ENCODE measurements around the gene MMP25.

Gene MMP25

GRCh38 chr16:3007957-3008689 lies 38.2 kb upstream of the MMP25 start:
- Histone ChIP-seq H3K9ac (ENCODE audit: low read depth in 1 of 2, low read length in 2 of 2) (peak overlapping the region; percentile 63 to 65), H3K27ac (ENCODE audit: low read depth, low read length) (peak overlapping the region; percentile 80), H3K4me3 (ENCODE audit: low read depth in 1 of 2, low read length in 2 of 2) (peak overlapping the region; percentile 33 to 38), H3K27me3 (ENCODE audit: control insufficient read depth in 1 of 2, insufficient read depth in 2 of 2, low read length in 2 of 2) (peaks cover 0 to 3% of the 10 kb centered on the region in 2 donors), H3K36me3 (ENCODE audit: control insufficient read depth in 1 of 2, insufficient read depth in 2 of 2, low read length in 2 of 2) (no peaks in the 10 kb centered on the region), H3K9me3 (ENCODE audit: control insufficient read depth in 1 of 2, low read length in 2 of 2) (no peaks in the 10 kb centered on the region), H3K4me1 (ENCODE audit: control insufficient read depth in 1 of 2, insufficient read depth in 2 of 2, low read length in 2 of 2) (peaks cover 33 to 52% of the 10 kb centered on the region in 2 donors)

DNA sequence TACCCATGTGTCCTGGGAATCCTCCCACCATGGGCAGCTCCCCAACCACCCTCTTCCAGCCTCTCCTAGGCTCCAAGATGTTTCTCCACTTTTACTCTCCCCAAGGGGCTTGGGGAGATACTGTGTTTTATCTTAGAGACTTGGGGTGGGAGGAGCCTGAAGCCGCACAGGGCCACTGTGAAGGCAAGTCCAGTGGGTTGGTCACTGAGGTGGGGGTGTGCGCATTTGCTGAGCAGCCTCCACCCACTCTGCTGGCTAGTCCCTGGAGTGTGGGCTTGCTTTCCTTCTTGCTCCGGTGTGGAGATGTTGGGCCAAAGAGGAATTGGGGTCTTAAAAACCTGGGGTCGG lies 37.7 kb upstream of the MMP25 start:
- H3K4me1 ChIP-seq (ENCODE audit: control insufficient read depth in 1 of 2, insufficient read depth in 2 of 2, low read length in 2 of 2), result peaks cover 33 to 53% of the 10 kb centered on the region in 2 donors
- H3K9ac ChIP-seq (ENCODE audit: low read depth in 1 of 2, low read length in 2 of 2), result peak overlapping the region; percentile 32 to 65
- peak overlapping the region; percentile 4 to 38 for H3K4me3 ChIP-seq (ENCODE audit: low read depth in 1 of 2, low read length in 2 of 2)
- no peak overlapping the region for H3K27ac ChIP-seq (ENCODE audit: low read depth, low read length)
- H3K27me3 ChIP-seq (ENCODE audit: control insufficient read depth in 1 of 2, insufficient read depth in 2 of 2, low read length in 2 of 2), result peaks cover 0 to 5% of the 10 kb centered on the region in 2 donors
- H3K36me3 ChIP-seq (ENCODE audit: control insufficient read depth in 1 of 2, insufficient read depth in 2 of 2, low read length in 2 of 2), result no peaks in the 10 kb centered on the region
- H3K9me3 ChIP-seq (ENCODE audit: control insufficient read depth in 1 of 2, low read length in 2 of 2), result no peaks in the 10 kb centered on the region

DNA sequence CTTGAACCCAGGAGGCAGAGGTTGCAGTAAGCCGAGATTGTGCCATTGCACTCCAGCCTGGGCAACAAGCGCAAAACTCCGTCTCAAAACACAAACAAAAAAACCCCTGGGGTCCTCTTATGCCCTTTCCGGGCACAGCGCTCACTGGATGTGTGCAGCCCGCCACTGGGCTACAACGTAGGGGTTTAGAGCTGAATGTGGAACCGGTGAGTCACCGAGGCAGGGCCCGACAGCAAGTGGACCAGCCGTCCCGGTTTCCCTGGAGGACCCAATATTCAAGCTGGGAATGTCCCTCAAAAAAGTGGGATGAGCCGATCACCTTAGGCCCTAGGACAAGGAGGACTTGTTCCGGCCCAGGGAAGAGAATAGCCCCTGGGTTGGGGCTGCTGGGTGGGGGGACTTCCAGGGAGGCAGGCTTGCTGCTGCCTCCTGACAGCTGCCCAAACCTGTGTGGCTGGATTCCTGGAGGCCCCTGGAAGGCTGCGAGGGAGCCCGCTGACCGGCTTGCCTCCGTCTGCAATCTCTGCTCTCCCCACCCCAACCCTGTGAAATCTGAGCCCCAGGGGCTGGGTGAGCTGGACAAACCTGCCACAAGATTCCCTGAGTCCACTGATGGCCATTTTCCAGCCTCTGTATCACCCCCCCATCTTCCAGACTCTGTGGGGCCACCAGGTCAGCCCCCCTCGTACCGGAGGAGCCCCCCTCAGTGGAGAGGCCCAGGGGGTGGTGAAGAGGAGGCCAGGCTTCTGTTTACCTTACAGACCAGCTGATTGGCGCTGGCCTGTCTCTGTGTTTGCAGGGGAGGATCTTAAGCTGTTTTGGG lies 36.6 kb upstream of the MMP25 start:
- Histone ChIP-seq H3K36me3 (ENCODE audit: control insufficient read depth in 1 of 2, insufficient read depth in 2 of 2, low read length in 2 of 2) (no peaks in the 10 kb centered on the region), H3K9me3 (ENCODE audit: control insufficient read depth in 1 of 2, low read length in 2 of 2) (no peaks in the 10 kb centered on the region), H3K4me3 (ENCODE audit: low read depth in 1 of 2, low read length in 2 of 2) (no peak overlapping the region), H3K27ac (ENCODE audit: low read depth, low read length) (no peak overlapping the region), H3K27me3 (ENCODE audit: control insufficient read depth in 1 of 2, insufficient read depth in 2 of 2, low read length in 2 of 2) (peaks cover 0 to 5% of the 10 kb centered on the region in 2 donors), H3K9ac (ENCODE audit: low read depth in 1 of 2, low read length in 2 of 2) (no peak overlapping the region), H3K4me1 (ENCODE audit: control insufficient read depth in 1 of 2, insufficient read depth in 2 of 2, low read length in 2 of 2) (peaks cover 33 to 56% of the 10 kb centered on the region in 2 donors)

DNA sequence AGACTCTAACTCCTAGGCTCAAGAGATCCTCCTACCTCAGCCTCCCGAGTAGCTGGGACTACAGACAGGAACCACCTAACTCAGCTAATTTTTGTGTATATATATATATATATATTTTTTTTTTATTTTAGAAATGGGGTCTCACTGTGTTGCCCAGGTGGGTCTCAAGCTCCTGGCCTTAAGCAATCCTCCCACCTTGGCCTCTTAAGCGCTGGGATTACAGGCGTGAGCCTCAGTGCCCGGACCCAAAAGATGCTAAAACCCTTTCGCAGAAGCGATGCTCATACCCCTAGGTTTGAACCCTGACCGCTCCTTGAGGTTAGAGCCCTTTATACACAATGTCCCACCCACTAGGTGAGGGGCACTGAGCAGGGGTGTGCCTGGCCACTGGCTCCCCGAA lies 35.9 kb upstream of the MMP25 start:
- Histone ChIP-seq H3K36me3 (ENCODE audit: control insufficient read depth in 1 of 2, insufficient read depth in 2 of 2, low read length in 2 of 2) (no peaks in the 10 kb centered on the region), H3K27ac (ENCODE audit: low read depth, low read length) (no peak overlapping the region), H3K9ac (ENCODE audit: low read depth in 1 of 2, low read length in 2 of 2) (no peak overlapping the region), H3K4me1 (ENCODE audit: control insufficient read depth in 1 of 2, insufficient read depth in 2 of 2, low read length in 2 of 2) (peaks cover 33 to 56% of the 10 kb centered on the region in 2 donors), H3K4me3 (ENCODE audit: low read depth in 1 of 2, low read length in 2 of 2) (no peak overlapping the region), H3K27me3 (ENCODE audit: control insufficient read depth in 1 of 2, insufficient read depth in 2 of 2, low read length in 2 of 2) (peaks cover 0 to 5% of the 10 kb centered on the region in 2 donors), H3K9me3 (ENCODE audit: control insufficient read depth in 1 of 2, low read length in 2 of 2) (no peaks in the 10 kb centered on the region)

GRCh38 chr16:3012246-3012645 lies 34.1 kb upstream of the MMP25 start:
- Histone ChIP-seq H3K9ac (ENCODE audit: low read depth in 1 of 2, low read length in 2 of 2) (no peak overlapping the region), H3K4me1 (ENCODE audit: control insufficient read depth in 1 of 2, insufficient read depth in 2 of 2, low read length in 2 of 2) (peaks cover 24 to 42% of the 10 kb centered on the region in 2 donors), H3K4me3 (ENCODE audit: low read depth in 1 of 2, low read length in 2 of 2) (no peak overlapping the region), H3K27ac (ENCODE audit: low read depth, low read length) (no peak overlapping the region), H3K36me3 (ENCODE audit: control insufficient read depth in 1 of 2, insufficient read depth in 2 of 2, low read length in 2 of 2) (no peaks in the 10 kb centered on the region), H3K27me3 (ENCODE audit: control insufficient read depth in 1 of 2, insufficient read depth in 2 of 2, low read length in 2 of 2) (peaks cover 0 to 5% of the 10 kb centered on the region in 2 donors), H3K9me3 (ENCODE audit: control insufficient read depth in 1 of 2, low read length in 2 of 2) (no peaks in the 10 kb centered on the region)

DNA sequence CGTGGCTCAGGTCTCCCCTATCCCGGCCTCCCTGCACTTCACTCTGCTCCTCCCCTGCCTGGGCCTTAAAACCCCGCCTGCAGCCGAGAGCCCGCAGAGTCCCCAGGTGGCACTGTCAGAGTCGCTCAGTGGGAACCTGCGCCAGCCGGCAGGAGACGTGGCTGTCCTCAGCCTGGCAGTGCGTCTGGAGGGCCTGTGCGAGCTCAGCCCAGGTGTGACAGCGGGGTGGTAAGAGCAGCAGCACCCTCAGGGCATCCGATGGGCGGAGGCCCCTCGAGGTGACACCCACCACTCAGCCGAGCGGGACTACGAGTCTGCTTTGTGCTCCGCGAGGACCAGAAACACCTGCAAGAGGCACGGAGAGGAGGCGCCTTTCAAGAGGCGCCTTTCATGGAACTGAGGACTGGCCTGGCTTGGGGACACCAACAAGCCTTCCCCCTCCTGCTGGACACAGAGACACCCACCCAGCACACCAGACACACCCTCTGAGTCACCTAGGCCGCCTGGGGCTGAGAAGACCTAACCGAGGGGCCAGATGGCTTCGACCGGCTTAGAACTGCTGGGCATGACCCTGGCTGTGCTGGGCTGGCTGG lies 33.4 kb upstream of the MMP25 start, which contains the start of gene CLDN9:
CLDN9 (plus strand) TSS at position 96 of the 593 bp plus-strand sequence; CDS start at position 536, 440 bp downstream.
- H3K9ac ChIP-seq (ENCODE audit: low read depth in 1 of 2, low read length in 2 of 2), result no peak within 1 kb of the TSS
- no peak within 1 kb of the TSS for H3K4me3 ChIP-seq (ENCODE audit: low read depth in 1 of 2, low read length in 2 of 2)
- H3K9me3 ChIP-seq (ENCODE audit: control insufficient read depth in 1 of 2, low read length in 2 of 2), result no peaks in the 10 kb centered on the region
- peaks cover 17 to 35% of the 10 kb centered on the region in 2 donors for H3K4me1 ChIP-seq (ENCODE audit: control insufficient read depth in 1 of 2, insufficient read depth in 2 of 2, low read length in 2 of 2)
- H3K27me3 ChIP-seq (ENCODE audit: control insufficient read depth in 1 of 2, insufficient read depth in 2 of 2, low read length in 2 of 2), result peaks cover 0 to 5% of the 10 kb centered on the region in 2 donors
- H3K27ac ChIP-seq (ENCODE audit: low read depth, low read length), result no peak within 1 kb of the TSS
- H3K36me3 ChIP-seq (ENCODE audit: control insufficient read depth in 1 of 2, insufficient read depth in 2 of 2, low read length in 2 of 2), result no peaks in the 10 kb centered on the region

DNA sequence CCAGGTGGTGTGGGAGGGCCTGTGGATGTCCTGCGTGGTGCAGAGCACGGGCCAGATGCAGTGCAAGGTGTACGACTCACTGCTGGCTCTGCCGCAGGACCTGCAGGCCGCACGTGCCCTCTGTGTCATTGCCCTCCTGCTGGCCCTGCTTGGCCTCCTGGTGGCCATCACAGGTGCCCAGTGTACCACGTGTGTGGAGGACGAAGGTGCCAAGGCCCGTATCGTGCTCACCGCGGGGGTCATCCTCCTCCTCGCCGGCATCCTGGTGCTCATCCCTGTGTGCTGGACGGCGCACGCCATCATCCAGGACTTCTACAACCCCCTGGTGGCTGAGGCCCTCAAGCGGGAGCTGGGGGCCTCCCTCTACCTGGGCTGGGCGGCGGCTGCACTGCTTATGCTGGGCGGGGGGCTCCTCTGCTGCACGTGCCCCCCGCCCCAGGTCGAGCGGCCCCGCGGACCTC lies 32.8 kb upstream of the MMP25 start:
- Histone ChIP-seq H3K27me3 (ENCODE audit: control insufficient read depth in 1 of 2, insufficient read depth in 2 of 2, low read length in 2 of 2) (peaks cover 0 to 5% of the 10 kb centered on the region in 2 donors), H3K4me1 (ENCODE audit: control insufficient read depth in 1 of 2, insufficient read depth in 2 of 2, low read length in 2 of 2) (peaks cover 16 to 29% of the 10 kb centered on the region in 2 donors), H3K4me3 (ENCODE audit: low read depth in 1 of 2, low read length in 2 of 2) (no peak overlapping the region), H3K9me3 (ENCODE audit: control insufficient read depth in 1 of 2, low read length in 2 of 2) (no peaks in the 10 kb centered on the region), H3K9ac (ENCODE audit: low read depth in 1 of 2, low read length in 2 of 2) (no peak overlapping the region), H3K36me3 (ENCODE audit: control insufficient read depth in 1 of 2, insufficient read depth in 2 of 2, low read length in 2 of 2) (no peaks in the 10 kb centered on the region), H3K27ac (ENCODE audit: low read depth, low read length) (no peak overlapping the region)

GRCh38 chr16:3013998-3014690 lies 32.2 kb upstream of the MMP25 start:
- Histone ChIP-seq H3K27ac (ENCODE audit: low read depth, low read length) (no peak overlapping the region), H3K4me1 (ENCODE audit: control insufficient read depth in 1 of 2, insufficient read depth in 2 of 2, low read length in 2 of 2) (peaks cover 13 to 23% of the 10 kb centered on the region in 2 donors), H3K27me3 (ENCODE audit: control insufficient read depth in 1 of 2, insufficient read depth in 2 of 2, low read length in 2 of 2) (peaks cover 0 to 5% of the 10 kb centered on the region in 2 donors), H3K36me3 (ENCODE audit: control insufficient read depth in 1 of 2, insufficient read depth in 2 of 2, low read length in 2 of 2) (no peaks in the 10 kb centered on the region), H3K4me3 (ENCODE audit: low read depth in 1 of 2, low read length in 2 of 2) (no peak overlapping the region), H3K9me3 (ENCODE audit: control insufficient read depth in 1 of 2, low read length in 2 of 2) (no peaks in the 10 kb centered on the region), H3K9ac (ENCODE audit: low read depth in 1 of 2, low read length in 2 of 2) (no peak overlapping the region)

DNA sequence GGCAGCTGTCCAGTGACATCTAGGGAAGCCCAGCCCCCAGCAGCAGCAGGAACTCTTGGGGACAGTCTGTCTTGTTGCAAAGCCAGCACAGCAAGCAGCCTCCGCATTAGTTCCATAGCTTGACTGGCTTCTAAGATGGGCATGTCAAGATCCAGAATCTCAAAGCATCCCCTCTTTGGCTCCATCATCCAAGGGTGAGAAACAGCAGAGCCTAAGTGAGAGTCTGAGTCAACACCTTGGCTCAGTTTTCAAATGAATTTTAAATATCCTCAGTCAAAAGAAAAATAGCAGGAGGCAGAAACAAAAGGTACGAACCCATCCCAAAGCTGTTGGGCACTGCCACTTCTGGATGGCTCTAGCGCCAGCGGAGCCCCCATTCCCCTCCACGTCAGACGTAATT lies 31.4 kb upstream of the MMP25 start:
- peaks cover 0 to 5% of the 10 kb centered on the region in 2 donors for H3K27me3 ChIP-seq (ENCODE audit: control insufficient read depth in 1 of 2, insufficient read depth in 2 of 2, low read length in 2 of 2)
- H3K4me1 ChIP-seq (ENCODE audit: control insufficient read depth in 1 of 2, insufficient read depth in 2 of 2, low read length in 2 of 2), result peaks cover 13 to 23% of the 10 kb centered on the region in 2 donors
- H3K36me3 ChIP-seq (ENCODE audit: control insufficient read depth in 1 of 2, insufficient read depth in 2 of 2, low read length in 2 of 2), result no peaks in the 10 kb centered on the region
- H3K9ac ChIP-seq (ENCODE audit: low read depth in 1 of 2, low read length in 2 of 2), result no peak overlapping the region
- no peak overlapping the region for H3K27ac ChIP-seq (ENCODE audit: low read depth, low read length)
- H3K9me3 ChIP-seq (ENCODE audit: control insufficient read depth in 1 of 2, low read length in 2 of 2), result no peaks in the 10 kb centered on the region
- H3K4me3 ChIP-seq (ENCODE audit: low read depth in 1 of 2, low read length in 2 of 2), result no peak overlapping the region
